ENCODE results near the gene CEP250.

CEP250 gene

DNA sequence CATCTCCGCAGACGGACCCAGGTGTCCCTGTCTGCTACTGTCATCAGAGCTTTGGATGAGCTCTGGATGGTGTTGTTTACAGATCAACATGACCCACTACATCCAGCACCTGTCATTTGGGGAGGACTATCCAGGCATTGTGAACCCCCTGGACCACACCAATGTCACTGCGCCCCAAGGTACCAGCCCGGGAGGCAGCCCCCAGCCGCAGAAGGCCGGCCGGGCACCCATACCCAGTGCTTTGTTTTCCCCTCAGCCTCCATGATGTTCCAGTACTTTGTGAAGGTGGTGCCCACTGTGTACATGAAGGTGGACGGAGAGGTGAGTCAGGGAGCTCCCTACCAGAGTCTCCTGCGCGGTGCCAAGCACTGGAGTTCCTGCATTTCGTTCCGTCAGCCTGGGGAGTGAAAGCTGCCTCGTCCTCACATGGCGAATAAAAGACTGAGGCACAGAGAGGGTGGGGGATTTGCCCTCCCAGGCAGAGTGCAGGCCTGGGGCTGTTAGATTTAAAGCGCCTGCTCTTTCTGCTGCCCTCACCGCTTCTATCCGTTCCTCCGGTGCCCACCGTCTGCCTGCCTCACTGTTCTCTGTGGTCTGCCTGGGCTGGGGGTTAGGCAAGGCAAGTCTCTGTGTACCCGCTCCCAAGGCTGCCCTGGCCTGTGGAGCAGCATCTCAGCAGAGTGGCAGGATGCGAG lies 100.7 kb downstream of the CEP250 start:
- no peak for TF ChIP-seq EZH2 (IDR thresholded peaks at IDR 0.05; ENCODE audit: borderline replicate concordance, low read depth, low read length, severe bottlenecking)
- TF ChIP-seq, protein P1, sequence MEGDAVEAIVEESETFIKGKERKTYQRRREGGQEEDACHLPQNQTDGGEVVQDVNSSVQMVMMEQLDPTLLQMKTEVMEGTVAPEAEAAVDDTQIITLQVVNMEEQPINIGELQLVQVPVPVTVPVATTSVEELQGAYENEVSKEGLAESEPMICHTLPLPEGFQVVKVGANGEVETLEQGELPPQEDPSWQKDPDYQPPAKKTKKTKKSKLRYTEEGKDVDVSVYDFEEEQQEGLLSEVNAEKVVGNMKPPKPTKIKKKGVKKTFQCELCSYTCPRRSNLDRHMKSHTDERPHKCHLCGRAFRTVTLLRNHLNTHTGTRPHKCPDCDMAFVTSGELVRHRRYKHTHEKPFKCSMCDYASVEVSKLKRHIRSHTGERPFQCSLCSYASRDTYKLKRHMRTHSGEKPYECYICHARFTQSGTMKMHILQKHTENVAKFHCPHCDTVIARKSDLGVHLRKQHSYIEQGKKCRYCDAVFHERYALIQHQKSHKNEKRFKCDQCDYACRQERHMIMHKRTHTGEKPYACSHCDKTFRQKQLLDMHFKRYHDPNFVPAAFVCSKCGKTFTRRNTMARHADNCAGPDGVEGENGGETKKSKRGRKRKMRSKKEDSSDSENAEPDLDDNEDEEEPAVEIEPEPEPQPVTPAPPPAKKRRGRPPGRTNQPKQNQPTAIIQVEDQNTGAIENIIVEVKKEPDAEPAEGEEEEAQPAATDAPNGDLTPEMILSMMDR (IDR thresholded peaks at IDR 0.05; ENCODE audit: borderline replicate concordance, extremely low read depth, low read length, poor library complexity, severe bottlenecking): no peak
- Histone ChIP-seq H3K9me3 (ENCODE audit: insufficient read depth, low read length, severe bottlenecking) (no peaks in the 10 kb centered on the region), H3K36me3 (ENCODE audit: insufficient read depth, low read length) (peaks cover 69% of the 10 kb centered on the region), H4K20me1 (ENCODE audit: insufficient read depth, low read length) (0 out of 2 replicates have a peak, but pooled peaks cover 4% of the 10 kb centered on the region), H3K27ac (ENCODE audit: low read length) (no peak overlapping the region), H2AFZ (ENCODE audit: low read depth, low read length) (no peak overlapping the region), H3K79me2 (ENCODE audit: insufficient read depth, low read length) (no peaks in the 10 kb centered on the region), H3K4me1 (ENCODE audit: insufficient read depth, low read length) (no peaks in the 10 kb centered on the region), H3K27me3 (ENCODE audit: insufficient read depth, low read length, poor library complexity) (no peaks in the 10 kb centered on the region), H3K9ac (ENCODE audit: low read depth, low read length) (no peak overlapping the region), H3K4me3 (ENCODE audit: low read depth in 1 of 2, low read length in 2 of 2) (no peak overlapping the region), H3K4me2 (ENCODE audit: insufficient read depth, low read length) (no peak overlapping the region)
- ATAC-seq (ENCODE audit: insufficient read depth, low read depth) (no peak), DNase-seq (no peak)

DNA sequence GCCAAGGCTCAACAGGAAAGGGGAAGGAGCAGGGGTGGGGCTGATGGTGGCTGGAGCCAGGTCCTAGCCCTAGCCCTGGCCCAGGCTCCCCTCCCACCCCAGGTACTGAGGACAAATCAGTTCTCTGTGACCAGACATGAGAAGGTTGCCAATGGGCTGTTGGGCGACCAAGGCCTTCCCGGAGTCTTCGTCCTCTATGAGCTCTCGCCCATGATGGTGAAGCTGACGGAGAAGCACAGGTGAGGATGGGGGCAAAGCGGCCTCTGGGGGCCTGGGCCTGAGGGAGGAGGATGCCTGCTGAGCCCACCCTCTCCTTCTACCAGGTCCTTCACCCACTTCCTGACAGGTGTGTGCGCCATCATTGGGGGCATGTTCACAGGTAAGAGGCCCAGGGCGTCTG lies 101.5 kb downstream of the CEP250 start:
- Histone ChIP-seq H3K9ac (ENCODE audit: low read depth, low read length) (no peak overlapping the region), H3K4me1 (ENCODE audit: insufficient read depth, low read length) (no peaks in the 10 kb centered on the region), H3K27ac (ENCODE audit: low read length) (no peak overlapping the region), H3K79me2 (ENCODE audit: insufficient read depth, low read length) (no peaks in the 10 kb centered on the region), H3K27me3 (ENCODE audit: insufficient read depth, low read length, poor library complexity) (no peaks in the 10 kb centered on the region), H3K4me2 (ENCODE audit: insufficient read depth, low read length) (no peak overlapping the region), H3K36me3 (ENCODE audit: insufficient read depth, low read length) (peaks cover 62% of the 10 kb centered on the region), H3K4me3 (ENCODE audit: low read depth in 1 of 2, low read length in 2 of 2) (no peak overlapping the region), H4K20me1 (ENCODE audit: insufficient read depth, low read length) (0 out of 2 replicates have a peak, but pooled peaks cover 4% of the 10 kb centered on the region), H2AFZ (ENCODE audit: low read depth, low read length) (no peak overlapping the region), H3K9me3 (ENCODE audit: insufficient read depth, low read length, severe bottlenecking) (no peaks in the 10 kb centered on the region)
- TF ChIP-seq EZH2 (IDR thresholded peaks at IDR 0.05; ENCODE audit: borderline replicate concordance, low read depth, low read length, severe bottlenecking): no peak
- TF ChIP-seq, protein P1 (IDR thresholded peaks at IDR 0.05; ENCODE audit: borderline replicate concordance, extremely low read depth, low read length, poor library complexity, severe bottlenecking): no peak
- ATAC-seq (ENCODE audit: insufficient read depth, low read depth): no peak
- DNase-seq: no peak

DNA sequence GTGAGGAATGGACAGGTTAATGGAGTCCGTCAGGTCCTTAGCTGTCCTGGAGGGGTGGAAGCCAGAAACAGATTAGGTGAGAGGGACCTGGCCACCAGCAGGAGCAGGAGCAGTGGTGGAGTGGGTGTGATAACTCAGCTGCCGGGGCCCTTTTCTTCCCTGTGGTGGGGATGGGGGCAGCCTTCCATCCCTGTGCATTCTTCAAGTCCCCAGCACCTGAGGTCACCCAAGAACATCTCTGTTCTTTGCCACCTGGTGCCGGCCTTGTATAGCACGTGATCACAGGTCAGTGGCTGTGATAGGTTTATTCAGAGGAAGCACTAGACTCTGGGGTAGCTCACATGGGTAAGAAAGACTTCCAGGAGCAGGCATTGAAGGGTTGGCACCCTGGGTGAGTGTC lies 103.1 kb downstream of the CEP250 start:
- no peak overlapping the region for H3K4me2 ChIP-seq (ENCODE audit: insufficient read depth, low read length)
- H3K9me3 ChIP-seq (ENCODE audit: insufficient read depth, low read length, severe bottlenecking): no peaks in the 10 kb centered on the region
- no peak overlapping the region for H2AFZ ChIP-seq (ENCODE audit: low read depth, low read length)
- no peaks in the 10 kb centered on the region for H3K79me2 ChIP-seq (ENCODE audit: insufficient read depth, low read length)
- H4K20me1 ChIP-seq (ENCODE audit: insufficient read depth, low read length): 0 out of 2 replicates have a peak, but pooled peaks cover 4% of the 10 kb centered on the region
- peaks cover 47% of the 10 kb centered on the region for H3K36me3 ChIP-seq (ENCODE audit: insufficient read depth, low read length)
- no peak overlapping the region for H3K4me3 ChIP-seq (ENCODE audit: low read depth in 1 of 2, low read length in 2 of 2)
- H3K9ac ChIP-seq (ENCODE audit: low read depth, low read length): no peak overlapping the region
- no peak for ATAC-seq (ENCODE audit: insufficient read depth, low read depth)
- H3K27ac ChIP-seq (ENCODE audit: low read length): no peak overlapping the region
- H3K4me1 ChIP-seq (ENCODE audit: insufficient read depth, low read length): no peaks in the 10 kb centered on the region
- H3K27me3 ChIP-seq (ENCODE audit: insufficient read depth, low read length, poor library complexity): no peaks in the 10 kb centered on the region
- TF ChIP-seq EZH2 (IDR thresholded peaks at IDR 0.05; ENCODE audit: borderline replicate concordance, low read depth, low read length, severe bottlenecking): no peak
- TF ChIP-seq, protein P1 (IDR thresholded peaks at IDR 0.05; ENCODE audit: borderline replicate concordance, extremely low read depth, low read length, poor library complexity, severe bottlenecking): no peak
- no peak for DNase-seq

Measured in DND-41 (cell line).